HS-5 (cell line): Measurements from ENCODE around the gene NTSR1.

ENCODE experiments used
- DNase-seq: peaks from one replicate; pipeline ENCODE4 v3.0.0-alpha.2; 2012; ENCODE audit warnings: low read depth

The NTSR1 gene

GRCh38 chr20:62772103-62772611 lies 63.5 kb downstream of the NTSR1 start:
- DNase-seq: no peak

GRCh38 chr20:62772619-62772989 lies 64.0 kb downstream of the NTSR1 start:
- no peak for DNase-seq

GRCh38 chr20:62772990-62773844 lies 64.6 kb downstream of the NTSR1 start:
- DNase-seq: no peak

GRCh38 chr20:62773845-62774714 lies 65.4 kb downstream of the NTSR1 start:
- DNase-seq: no peak

GRCh38 chr20:62774762-62775161 lies 66.1 kb downstream of the NTSR1 start:
- no peak for DNase-seq

- DNase-seq: no peak
Observed at GRCh38 chr20:62775206-62775605, 66.6 kb downstream of the NTSR1 start.

- DNase-seq: no peak
Observed at GRCh38 chr20:62776035-62776691, 67.5 kb downstream of the NTSR1 start.

GRCh38 chr20:62776692-62777527 lies 68.3 kb downstream of the NTSR1 start:
- no peak for DNase-seq

- no peak for DNase-seq
Observed at GRCh38 chr20:62777528-62777830, 68.8 kb downstream of the NTSR1 start.

- no peak for DNase-seq
Observed at GRCh38 chr20:62778058-62778457, 69.4 kb downstream of the NTSR1 start.

- DNase-seq: no peak
Observed at GRCh38 chr20:62778601-62779416, 70.2 kb downstream of the NTSR1 start.

GRCh38 chr20:62779417-62779685 lies 70.7 kb downstream of the NTSR1 start:
- no peak for DNase-seq

- no peak for DNase-seq
Observed at GRCh38 chr20:62780204-62780603, 71.6 kb downstream of the NTSR1 start.

GRCh38 chr20:62780696-62781095 lies 72.1 kb downstream of the NTSR1 start:
- no peak for DNase-seq

- DNase-seq: no peak
Observed at GRCh38 chr20:62782149-62782892, 73.7 kb downstream of the NTSR1 start.

- no peak for DNase-seq
Observed at GRCh38 chr20:62782893-62783278, 74.2 kb downstream of the NTSR1 start.

- no peak for DNase-seq
Observed at GRCh38 chr20:62784497-62784896, 75.9 kb downstream of the NTSR1 start.

GRCh38 chr20:62785393-62785792 lies 76.8 kb downstream of the NTSR1 start:
- DNase-seq: no peak

- DNase-seq: no peak
Observed at GRCh38 chr20:62786157-62786556, 77.5 kb downstream of the NTSR1 start.

GRCh38 chr20:62787321-62787720 lies 78.7 kb downstream of the NTSR1 start:
- no peak for DNase-seq
